H1 (cell line): ENCODE results near the gene PPP1R12B. TPM values are rescaled to one million over a fixed set of nuclear protein-coding genes. Genes with fewer than 3 reads are reported as not detected.

Experiments
- CTCF ChIA-PET: fragments of 300-600 bp; sonication (Branson Sonifier 250); formaldehyde crosslinking; loops from one replicate; lab custom pipeline; 2021; ENCODE audit not compliant: partially characterized antibody; lab: Charles Lee
- POLR2A ChIA-PET: fragments of 300-600 bp; sonication (Branson Sonifier 250); formaldehyde crosslinking; loops from one replicate; lab custom pipeline; 2021; ENCODE audit warnings: inconsistent platforms; ENCODE audit not compliant: partially characterized antibody; lab: Charles Lee
- DNase-seq, 2 experiments: peaks; one replicate each; pipeline versions ENCODE4 v3.0.0 to v3.0.0-alpha.2; 2010 to 2022; ENCODE audit warnings: low spot score in 2 of 2, low read depth in 1 of 2, mixed read lengths in 1 of 2
- FAIRE-seq: peaks from 2 replicates; lab custom pipeline; 2011; peaks lifted over from hg19 to GRCh38; lab: Jason Lieb, UNC
- H2AFZ ChIP-seq: 2 replicates; pipeline ENCODE4 v1.8.1; 2012; ENCODE audit warnings: low read length, inconsistent platforms
- H2AK5ac ChIP-seq: 2 replicates; pipeline ENCODE4 v1.6.1; 2013; ENCODE audit warnings: low read depth, low read length
- H2BK120ac ChIP-seq: replicated peaks from 2 replicates; pipeline ENCODE3; 2013; ENCODE audit warnings: low read depth, low read length, inconsistent platforms
- H2BK12ac ChIP-seq: 2 replicates; pipeline ENCODE4 v1.6.1; 2013; ENCODE audit warnings: low read depth, low read length
- H2BK15ac ChIP-seq: 2 replicates; pipeline ENCODE4 v1.6.1; 2013; ENCODE audit warnings: low read length
- H2BK20ac ChIP-seq: 2 replicates; pipeline ENCODE4 v1.6.1; 2013; ENCODE audit warnings: low read length
- H2BK5ac ChIP-seq: 2 replicates; pipeline ENCODE4 v1.6.1; 2013; ENCODE audit warnings: low read depth, low read length
- H3K14ac ChIP-seq: 2 replicates; pipeline ENCODE4 v1.6.1; 2013; ENCODE audit warnings: inconsistent platforms; ENCODE audit not compliant: insufficient read length
- H3K18ac ChIP-seq: 2 replicates; pipeline ENCODE4 v1.6.1; 2013; ENCODE audit warnings: low read length; ENCODE audit errors: extremely low read depth
- H3K23ac ChIP-seq: 2 replicates; pipeline ENCODE4 v1.6.1; 2013; ENCODE audit warnings: inconsistent platforms; ENCODE audit not compliant: insufficient read length
- H3K23me2 ChIP-seq: 2 replicates; pipeline ENCODE4 v1.6.1; 2013; ENCODE audit warnings: low read depth, low read length
- H3K27ac ChIP-seq: 2 replicates; pipeline ENCODE4 v1.6.1; 2011; ENCODE audit warnings: low read depth, low read length, inconsistent platforms
- H3K27me3 ChIP-seq, 4 experiments: replicated peaks in 1 of 4; 1 replicate in 1 of 4; 2 replicates in 3 of 4; pipeline versions ENCODE4 v1.6.1 to v1.8.1; 2011 to 2013; ENCODE audit warnings: low read length in 3 of 4, mild to moderate bottlenecking in 3 of 4, inconsistent platforms in 2 of 4, mixed read lengths in 2 of 4, moderate library complexity in 1 of 4; ENCODE audit not compliant: control insufficient read depth in 3 of 4, insufficient read depth in 3 of 4; ENCODE audit errors: extremely low read depth in 1 of 4
- H3K36me3 ChIP-seq, 4 experiments: 2 replicates each; pipeline versions ENCODE4 v1.6.1 to v1.8.1; 2011 to 2013; ENCODE audit warnings: mild to moderate bottlenecking in 4 of 4, low read length in 3 of 4, moderate library complexity in 2 of 4, control low read depth in 1 of 4, inconsistent platforms in 1 of 4; ENCODE audit not compliant: insufficient read depth in 4 of 4, control insufficient read depth in 2 of 4
- H3K4ac ChIP-seq: replicated peaks from 2 replicates; pipeline ENCODE3; 2013; ENCODE audit warnings: low read length, low read depth, mixed read lengths, inconsistent platforms; ENCODE audit not compliant: insufficient read length
- H3K4me1 ChIP-seq, 4 experiments: replicated peaks in 1 of 4; 1 replicate in 1 of 4; 2 replicates in 3 of 4; pipeline versions ENCODE4 v1.6.1 to v1.8.1; 2011 to 2013; ENCODE audit warnings: low read length in 3 of 4, inconsistent platforms in 2 of 4, mixed read lengths in 1 of 4; ENCODE audit not compliant: insufficient read depth in 4 of 4, control insufficient read depth in 3 of 4
- H3K4me2 ChIP-seq, 2 experiments: 2 replicates each; pipeline versions ENCODE4 v1.6.1 to v1.8.1; 2011 to 2013; ENCODE audit warnings: low read depth in 2 of 2, low read length in 2 of 2, control low read depth in 1 of 2, inconsistent platforms in 1 of 2, mild to moderate bottlenecking in 1 of 2; ENCODE audit not compliant: insufficient read depth in 1 of 2
- H3K4me3 ChIP-seq, 4 experiments: fragments of 200-600, 300-600 bp in 1 of 4; sonication (generic), shearing (Covaris generic), sonication (Bioruptor Twin) in 1 of 4; 2 replicates each; pipeline versions ENCODE4 v1.5.1 to v1.8.1; 2011 to 2016; ENCODE audit warnings: low read length in 4 of 4, low read depth in 3 of 4, control low read depth in 2 of 4, inconsistent platforms in 2 of 4, mild to moderate bottlenecking in 2 of 4, mixed read lengths in 1 of 4, moderate library complexity in 1 of 4; ENCODE audit not compliant: insufficient read depth in 2 of 4; ENCODE audit errors: extremely low read depth in 1 of 4
- H3K56ac ChIP-seq: replicated peaks from 2 replicates; pipeline ENCODE3; 2013; ENCODE audit warnings: low read depth, mild to moderate bottlenecking, mixed read lengths, low read length, inconsistent platforms; ENCODE audit not compliant: insufficient read length
- H3K79me1 ChIP-seq: 2 replicates; pipeline ENCODE4 v1.6.1; 2013; ENCODE audit warnings: low read depth, low read length, control low read depth
- H3K79me2 ChIP-seq, 2 experiments: 2 replicates each; pipeline versions ENCODE4 v1.6.1 to v1.8.1; 2012 to 2013; ENCODE audit warnings: low read length in 2 of 2, mild to moderate bottlenecking in 2 of 2, inconsistent platforms in 1 of 2; ENCODE audit not compliant: insufficient read depth in 2 of 2, control insufficient read depth in 1 of 2
- H3K9ac ChIP-seq, 4 experiments: replicated peaks in 1 of 4; 1 replicate in 1 of 4; 2 replicates in 3 of 4; pipeline versions ENCODE4 v1.6.1 to v1.8.1; 2011 to 2013; ENCODE audit warnings: low read depth in 3 of 4, low read length in 3 of 4, control low read depth in 2 of 4, mild to moderate bottlenecking in 2 of 4, moderate library complexity in 2 of 4, inconsistent platforms in 1 of 4; ENCODE audit errors: extremely low read depth in 1 of 4
- H3K9me3 ChIP-seq, 2 experiments: 2 replicates each; pipeline versions ENCODE4 v1.6.1 to v1.8.1; 2012 to 2013; ENCODE audit warnings: mild to moderate bottlenecking in 2 of 2, moderate library complexity in 2 of 2, control low read depth in 1 of 2, inconsistent platforms in 1 of 2, low read depth in 1 of 2, low read length in 1 of 2, mixed read lengths in 1 of 2; ENCODE audit not compliant: insufficient read depth in 2 of 2
- H4K20me1 ChIP-seq, 2 experiments: replicated peaks in 1 of 2; 2 replicates each; pipeline versions ENCODE3 to v1.8.1; 2011 to 2013; ENCODE audit warnings: inconsistent platforms in 2 of 2, low read length in 2 of 2, mild to moderate bottlenecking in 1 of 2; ENCODE audit not compliant: insufficient read depth in 2 of 2, control insufficient read depth in 1 of 2
- H4K5ac ChIP-seq: 2 replicates; pipeline ENCODE4 v1.6.1; 2013; ENCODE audit warnings: low read length, low read depth, mixed read lengths, inconsistent platforms; ENCODE audit not compliant: insufficient read length
- H4K8ac ChIP-seq: 2 replicates; pipeline ENCODE4 v1.8.0; 2013; ENCODE audit warnings: mild to moderate bottlenecking, moderate library complexity, low read length, inconsistent platforms; ENCODE audit not compliant: insufficient read depth; ENCODE audit errors: extremely low read depth
- H4K91ac ChIP-seq: replicated peaks from 2 replicates; pipeline ENCODE3; 2013; ENCODE audit warnings: low read length, mixed read lengths, inconsistent platforms; ENCODE audit not compliant: insufficient read length
- ATF3 ChIP-seq: IDR thresholded peaks from 2 replicates; pipeline ENCODE4 v1.6.1; 2011; ENCODE audit warnings: low read depth, mild to moderate bottlenecking, low read length; ENCODE audit not compliant: insufficient read depth
- SAP30 ChIP-seq: fragments of 300-600 bp; sonication (generic); IDR thresholded peaks from 2 replicates; pipeline ENCODE4 v1.7.1; 2012; ENCODE audit warnings: low read length, moderate library complexity, mild to moderate bottlenecking, inconsistent platforms; ENCODE audit not compliant: insufficient read depth, insufficient replicate concordance
- SP4 ChIP-seq: IDR thresholded peaks from 2 replicates; pipeline ENCODE4 v1.6.1; 2012; ENCODE audit warnings: low read length, inconsistent platforms
- WGBS, 2 experiments: shearing (Covaris generic) in 1 of 2; methylation state at CpG; one replicate each; pipeline versions ENCODE4 v1.1.6 to v1.1.7; 2013 to 2015; ENCODE audit warnings: low lambda C conversion rate in 2 of 2, mixed read lengths in 2 of 2, inconsistent platforms in 1 of 2, low coverage in 1 of 2, missing lambda C conversion rate in 1 of 2; ENCODE audit not compliant: insufficient replicate concordance in 2 of 2, insufficient coverage in 1 of 2, insufficient read length in 1 of 2; ENCODE audit errors: extremely low coverage in 1 of 2, missing lambda C conversion rate in 1 of 2; 5-methylcytosine and 5-hydroxymethylcytosine counted together
- polyA plus RNA-seq, 7 experiments: library from polyadenylated mRNA; depleted of rRNA in 3 of 7; stranded (reverse) in 5 of 7; unstranded in 2 of 7; fragments of >200 nt in 5 of 7; fragments of 200-250 nt in 2 of 7; gene quantifications; 1 replicate in 5 of 7; 2 replicates in 1 of 7; 4 replicates in 1 of 7; pipeline versions ENCODE4 v1.2.1 to v1.2.3, GENCODE V29; 2011 to 2013; ENCODE audit warnings: missing spikeins in 2 of 7, mixed read lengths in 2 of 7
- total RNA-seq: library from RNA; stranded (reverse); fragmentation: NEBNext Ultra II Directional; extraction: Animal tissue kit (Norgen Biotek cat#: 25700); gene quantifications from 2 replicates; pipeline ENCODE4 v1.2.1, GENCODE V29; 2021

PPP1R12B gene
- total and polyA plus RNA-seq, 2 of the 8 experiments (the other 6 are each of a cell fraction or from before 2014, with no cell fraction given): 7.9 to 18.7 TPM

DNA sequence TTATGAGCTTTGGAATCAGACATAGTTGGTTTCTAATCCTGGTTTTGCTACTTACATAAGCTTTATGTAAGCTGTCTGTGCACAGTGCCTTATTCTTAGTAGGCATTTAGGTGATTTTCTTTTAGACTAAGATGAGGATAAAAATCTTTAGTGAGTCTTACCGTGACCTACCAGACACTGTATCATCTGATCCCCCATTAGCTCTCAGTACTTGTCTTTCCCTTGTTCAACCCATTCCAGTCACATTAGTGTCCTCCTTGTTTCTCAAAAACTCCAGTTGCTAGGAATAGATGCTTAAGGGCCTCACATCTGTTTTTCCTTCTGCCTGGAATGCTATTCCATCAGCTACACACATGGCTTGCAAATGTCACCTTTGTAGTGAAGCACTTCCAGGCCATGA, 18.8 kb downstream of the PPP1R12B start:
- no peaks in the 10 kb centered on the region for H3K36me3 ChIP-seq
- H2AK5ac ChIP-seq: no peak overlapping the region
- no peak overlapping the region for H4K5ac ChIP-seq
- H3K79me1 ChIP-seq: no peaks in the 10 kb centered on the region
- H3K18ac ChIP-seq: no peak overlapping the region
- H2BK15ac ChIP-seq: 0 out of 2 replicates have a peak overlapping the region, but pooled peaks have one; percentile 19
- H3K79me2 ChIP-seq: peaks cover 0 to 25% of the 10 kb centered on the region in 2 experiments; a peak in 2 of 4 replicates
- peaks cover 0 to 8% (median 4%) of the 10 kb centered on the region in 4 experiments; a peak in 3 of 7 replicates for H3K4me1 ChIP-seq
- 93% methylated on average over 1 of the region's 1 CpG; no CpG with 5 or more reads in 1 of the 2 experiments for WGBS, 2 experiments
- 0 out of 2 replicates have a peak overlapping the region, but pooled peaks have one; percentile 4 for H2BK12ac ChIP-seq
- H3K14ac ChIP-seq: no peak overlapping the region
- no peak overlapping the region for H4K91ac ChIP-seq
- no peak overlapping the region for H3K4me3 ChIP-seq
- no peak for FAIRE-seq
- no peaks in the 10 kb centered on the region for H3K23me2 ChIP-seq
- H2AFZ ChIP-seq: no peak overlapping the region
- H3K9ac ChIP-seq: no peak overlapping the region
- H3K4ac ChIP-seq: no peak overlapping the region
- no peak overlapping the region for H2BK5ac ChIP-seq
- no peak overlapping the region for H2BK20ac ChIP-seq
- ChIA-PET CTCF (interaction anchor here (0.6 to 1.2 kb wide), 2 partner anchors 17 to 21 kb away, joined by 3 to 5 read pairs; no protein-coding TSS in a partner anchor), POLR2A (interaction anchor here (0.7 to 1.2 kb wide), 2 partner anchors 9 to 18 kb away, joined by 3 read pairs; no protein-coding TSS in a partner anchor)
- no peak overlapping the region for H3K27ac ChIP-seq
- no peak overlapping the region for H3K56ac ChIP-seq
- H3K9me3 ChIP-seq: no peaks in the 10 kb centered on the region
- no peaks in the 10 kb centered on the region for H4K20me1 ChIP-seq
- no peak overlapping the region for H3K23ac ChIP-seq
- no peak for DNase-seq
- H3K4me2 ChIP-seq: no peak overlapping the region
- H2BK120ac ChIP-seq: no peak overlapping the region
- H3K27me3 ChIP-seq: no peaks in the 10 kb centered on the region
- no peak overlapping the region for H4K8ac ChIP-seq
- TF ChIP-seq SP4 (no peak), ATF3 (no peak), SAP30 (no peak)
